Mammary epithelial cell (primary cell): ENCODE results near the gene ZGPAT.

Source experiments
- CTCF ChIP-seq, 2 donors: IDR thresholded peaks in 1 of 2; conservative IDR thresholded peaks in 1 of 2; 2 replicates each; pipeline ENCODE4 v1.5.1; 2011 to 2012; ENCODE audit warnings: inconsistent platforms in 2 of 2, low read length in 2 of 2, mild to moderate bottlenecking in 2 of 2, control low read depth in 1 of 2, low read depth in 1 of 2; ENCODE audit not compliant: insufficient read depth in 1 of 2; ENCODE audit errors: extremely low read depth in 1 of 2
- EZH2 ChIP-seq: IDR thresholded peaks from 2 replicates; pipeline ENCODE4 v1.6.1; 2012; ENCODE audit warnings: low read length, inconsistent platforms, borderline replicate concordance

- no peak for TF ChIP-seq CTCF (conservative IDR thresholded peaks at IDR 0.05 in 1 of 2, IDR thresholded peaks at IDR 0.05 in 1 of 2; ENCODE audit: extremely low read depth in 1 of 2, insufficient read depth in 1 of 2, low read depth in 1 of 2, low read length in 2 of 2)
- TF ChIP-seq EZH2: no peak
Observed at GRCh38 chr20:63737945-63738686, 30.3 kb downstream of the ZGPAT start.
